Measurements from ENCODE around the gene SLC23A2. TPM values are rescaled to one million over a fixed set of nuclear protein-coding genes. Genes with fewer than 3 reads are reported as not detected.
A peak's percentile ranks its signal among the peaks of the same experiment; 100 is the strongest.

Gene SLC23A2
- total and polyA plus RNA-seq, 8 donors, result 2.6 to 58.3 (median 6.4) TPM

- 72 to 81% (median 75%) methylated on average over 6 of the region's 6 CpGs for WGBS, 5 donors
- intact Hi-C loops (cut with DNase I; ENCODE audit: low total_unique reads), result no loop called here
- Histone ChIP-seq H3K9me3 (no peaks in the 10 kb centered on the region), H3K27me3 (peaks cover 0 to 4% (median 0%) of the 10 kb centered on the region in 3 donors), H3K27ac (peak overlapping the region in 4 of 5 donors; percentile 75 to 88 (median 83)), H3K36me3 (no peaks in the 10 kb centered on the region), H3K4me3 (peak overlapping the region in 1 of 4 donors; percentile 9), H3K4me1 (peaks cover 6 to 68% (median 20%) of the 10 kb centered on the region in 4 donors)
- DNase-seq, result no peak
- TF ChIP-seq POLR2AphosphoS5 (IDR thresholded peaks at IDR 0.05) (no peak), EP300 (IDR thresholded peaks at IDR 0.05) (no peak), POLR2A (IDR thresholded peaks at IDR 0.05) (no peak)
Measured at GRCh38 chr20:4812216-4812615, 189.1 kb downstream of the SLC23A2 start.

- Histone ChIP-seq H3K4me1 (peaks cover 6 to 68% (median 20%) of the 10 kb centered on the region in 4 donors), H3K4me3 (peak overlapping the region in 1 of 4 donors; percentile 9), H3K9me3 (no peaks in the 10 kb centered on the region), H3K27me3 (peaks cover 0 to 4% (median 0%) of the 10 kb centered on the region in 3 donors), H3K36me3 (no peaks in the 10 kb centered on the region), H3K27ac (peak overlapping the region in 4 of 5 donors; percentile 75 to 88 (median 83))
- TF ChIP-seq CTCF (IDR thresholded peaks at IDR 0.05) (no peak), EP300 (IDR thresholded peaks at IDR 0.05) (no peak), POLR2AphosphoS5 (IDR thresholded peaks at IDR 0.05) (peak in 1 of 3 donors; percentile 18), POLR2A (IDR thresholded peaks at IDR 0.05) (no peak)
- 64 to 74% (median 70%) methylated on average over 7 to 8 of the region's 8 CpGs for WGBS, 5 donors
- peak; percentile 60 to 67 for DNase-seq
- intact Hi-C loops (cut with DNase I; ENCODE audit: low total_unique reads), result no loop called here
Measured at GRCh38 chr20:4811661-4812181, 189.6 kb downstream of the SLC23A2 start.

- no peak for TF ChIP-seq CTCF (IDR thresholded peaks at IDR 0.05)
- no peak for TF ChIP-seq EP300 (IDR thresholded peaks at IDR 0.05)
- TF ChIP-seq POLR2AphosphoS5 (IDR thresholded peaks at IDR 0.05), result no peak
- no peak for TF ChIP-seq POLR2A (IDR thresholded peaks at IDR 0.05)
- H3K36me3 ChIP-seq, result no peaks in the 10 kb centered on the region
- no peaks in the 10 kb centered on the region for H3K9me3 ChIP-seq
- no peak for DNase-seq
- H3K4me3 ChIP-seq, result no peak overlapping the region
- 81 to 99% (median 88%) methylated on average over 4 of the region's 4 CpGs for WGBS, 5 donors
- H3K27ac ChIP-seq, result peak overlapping the region in 4 of 5 donors; percentile 75 to 88 (median 83)
- intact Hi-C loops (cut with DNase I; ENCODE audit: low total_unique reads), result no loop called here
- H3K27me3 ChIP-seq, result peaks cover 0 to 4% (median 0%) of the 10 kb centered on the region in 3 donors
- peaks cover 6 to 70% (median 20%) of the 10 kb centered on the region in 4 donors for H3K4me1 ChIP-seq
Measured at GRCh38 chr20:4811257-4811656, 190.1 kb downstream of the SLC23A2 start.

- peaks cover 6 to 64% (median 20%) of the 10 kb centered on the region in 4 donors for H3K4me1 ChIP-seq
- 63 to 79% (median 74%) methylated on average over 8 of the region's 8 CpGs for WGBS, 5 donors
- peaks cover 0 to 1% (median 0%) of the 10 kb centered on the region in 4 donors for H3K36me3 ChIP-seq
- peaks cover 0 to 4% (median 0%) of the 10 kb centered on the region in 3 donors for H3K27me3 ChIP-seq
- H3K9me3 ChIP-seq, result no peaks in the 10 kb centered on the region
- peak overlapping the region in 4 of 5 donors; percentile 75 to 88 (median 83) for H3K27ac ChIP-seq
- intact Hi-C loops (cut with DNase I; ENCODE audit: low total_unique reads), result no loop called here
- TF ChIP-seq CTCF (IDR thresholded peaks at IDR 0.05) (no peak), EP300 (IDR thresholded peaks at IDR 0.05) (no peak), POLR2A (IDR thresholded peaks at IDR 0.05) (no peak), POLR2AphosphoS5 (IDR thresholded peaks at IDR 0.05) (no peak)
- no peak for DNase-seq
- no peak overlapping the region for H3K4me3 ChIP-seq
Measured at GRCh38 chr20:4810426-4811019, 190.8 kb downstream of the SLC23A2 start.

Data from stomach (tissue), 9 donors.